ENCODE data around the gene HYAL3.
A peak's percentile ranks its signal among the peaks of the same experiment; 100 is the strongest.
"Not testable (repeated sequence)": the region's sequence is repeated elsewhere in the genome, so short reads cannot be mapped to it uniquely, and the experiment has no call there.

HYAL3 gene

GRCh38 chr3:50272911-50273688, 26.1 kb downstream of the HYAL3 start:
- H3K4me3 ChIP-seq (replicated peaks in 1 of 2; ENCODE audit: low read depth in 2 of 2, low read length in 2 of 2), result peak overlapping the region in 1 of 2 donors; percentile 26
- DNase-seq (ENCODE audit: low read depth in 2 of 2), result peak; percentile 76
- TF ChIP-seq CTCF (IDR thresholded peaks at IDR 0.05; ENCODE audit: low read depth, low read length), result peak; percentile 96

GRCh38 chr3:50272538-50272910, 26.7 kb downstream of the HYAL3 start:
- not testable (repeated sequence) for DNase-seq (ENCODE audit: low read depth in 2 of 2); H3K4me3 ChIP-seq (replicated peaks in 1 of 2; ENCODE audit: low read depth in 2 of 2, low read length in 2 of 2)

- TF ChIP-seq CTCF (IDR thresholded peaks at IDR 0.05; ENCODE audit: low read depth, low read length), result no peak
- no peak overlapping the region for H3K4me3 ChIP-seq (replicated peaks in 1 of 2; ENCODE audit: low read depth in 2 of 2, low read length in 2 of 2)
- no peak for DNase-seq (ENCODE audit: low read depth in 2 of 2)
Observed at GRCh38 chr3:50271314-50271936, 27.8 kb downstream of the HYAL3 start.

- no peak for TF ChIP-seq CTCF (IDR thresholded peaks at IDR 0.05; ENCODE audit: low read depth, low read length)
- no peak for DNase-seq (ENCODE audit: low read depth in 2 of 2)
- no peak overlapping the region for H3K4me3 ChIP-seq (replicated peaks in 1 of 2; ENCODE audit: low read depth in 2 of 2, low read length in 2 of 2)
Observed at GRCh38 chr3:50270422-50271224, 28.6 kb downstream of the HYAL3 start.

- no peak overlapping the region for H3K4me3 ChIP-seq (replicated peaks in 1 of 2; ENCODE audit: low read depth in 2 of 2, low read length in 2 of 2)
- TF ChIP-seq CTCF (IDR thresholded peaks at IDR 0.05; ENCODE audit: low read depth, low read length), result no peak
- peak in 1 of 2 donors; percentile 49 for DNase-seq (ENCODE audit: low read depth in 2 of 2)
Observed at GRCh38 chr3:50269977-50270413, 29.2 kb downstream of the HYAL3 start.

GRCh38 chr3:50269460-50269859, 29.7 kb downstream of the HYAL3 start:
- DNase-seq (ENCODE audit: low read depth in 2 of 2), result no peak
- no peak for TF ChIP-seq CTCF (IDR thresholded peaks at IDR 0.05; ENCODE audit: low read depth, low read length)
- no peak overlapping the region for H3K4me3 ChIP-seq (replicated peaks in 1 of 2; ENCODE audit: low read depth in 2 of 2, low read length in 2 of 2)
